HTERT RPE-1 (cell line): ENCODE data around the gene MAEA.

Experiments used
- in situ Hi-C: fragments of 300-500 bp; cut with MboI; formaldehyde crosslinking; loops from 4 replicates; pipeline ENCODE4 v1.14.3; 2020; ENCODE audit warnings: low sequenced_read_pairs

MAEA gene

DNA sequence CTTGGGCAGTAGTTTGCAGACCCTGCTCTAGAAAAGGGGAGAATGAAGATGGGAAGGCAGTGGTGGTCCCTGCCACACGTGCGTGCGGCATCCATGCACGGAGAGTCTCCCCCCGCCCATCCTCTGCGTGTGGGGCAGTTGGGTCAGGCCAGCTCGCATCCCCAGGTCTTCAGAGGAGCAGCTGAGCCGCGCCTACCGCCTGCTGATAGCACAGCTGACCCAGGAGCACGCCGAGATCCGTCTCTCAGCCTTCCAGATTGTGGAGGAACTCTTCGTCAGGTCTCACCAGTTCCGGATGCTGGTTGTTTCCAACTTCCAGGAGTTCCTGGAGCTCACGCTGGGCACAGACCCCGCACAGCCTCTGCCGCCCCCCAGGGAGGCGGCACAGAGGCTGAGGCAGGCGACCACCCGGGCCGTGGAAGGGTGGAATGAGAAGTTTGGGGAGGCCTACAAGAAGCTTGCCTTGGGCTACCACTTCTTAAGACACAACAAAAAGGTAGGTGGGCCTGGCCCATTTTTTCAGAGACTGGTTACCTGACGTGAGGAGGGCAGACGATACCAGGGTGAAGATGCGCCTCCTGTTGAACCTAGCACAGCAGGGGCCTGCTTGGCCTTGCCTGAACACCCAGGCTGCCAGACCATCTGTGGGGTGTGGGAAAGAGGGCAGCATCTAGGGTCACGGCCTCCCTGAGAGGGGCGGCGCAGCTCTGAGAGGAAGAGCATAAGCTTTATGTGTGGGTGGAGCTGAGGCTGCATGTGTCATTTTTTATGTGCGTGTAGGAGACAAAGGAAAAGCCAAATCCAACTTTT is 59.9 kb downstream of the MAEA start:
- in situ Hi-C loops: no loop called here

GRCh38 chr4:1350169-1350520 is 60.5 kb downstream of the MAEA start:
- in situ Hi-C loops: no loop called here

- in situ Hi-C loops: no loop called here
Measured at GRCh38 chr4:1351854-1352566, 62.3 kb downstream of the MAEA start.

DNA sequence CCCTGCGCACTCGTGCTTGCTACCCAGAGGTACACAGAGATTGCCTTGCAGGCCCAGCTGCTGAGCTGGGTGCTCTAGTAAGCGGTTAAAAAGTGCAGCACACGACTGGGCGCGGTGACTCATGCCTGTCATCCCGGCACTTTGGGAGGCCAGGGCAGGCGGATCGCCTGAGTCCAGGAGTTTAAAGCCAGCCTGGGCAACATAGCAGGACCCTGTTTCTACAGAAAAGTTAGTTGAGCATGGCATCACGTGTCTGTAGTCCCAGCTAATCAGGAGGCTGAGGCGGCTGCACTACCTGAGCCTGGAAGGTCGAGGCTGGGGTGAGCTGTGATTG is 62.8 kb downstream of the MAEA start:
- in situ Hi-C loops: no loop called here

GRCh38 chr4:1353186-1354055 is 63.7 kb downstream of the MAEA start:
- in situ Hi-C loops: no loop called here

GRCh38 chr4:1354136-1354982 is 64.7 kb downstream of the MAEA start:
- in situ Hi-C loops: no loop called here

DNA sequence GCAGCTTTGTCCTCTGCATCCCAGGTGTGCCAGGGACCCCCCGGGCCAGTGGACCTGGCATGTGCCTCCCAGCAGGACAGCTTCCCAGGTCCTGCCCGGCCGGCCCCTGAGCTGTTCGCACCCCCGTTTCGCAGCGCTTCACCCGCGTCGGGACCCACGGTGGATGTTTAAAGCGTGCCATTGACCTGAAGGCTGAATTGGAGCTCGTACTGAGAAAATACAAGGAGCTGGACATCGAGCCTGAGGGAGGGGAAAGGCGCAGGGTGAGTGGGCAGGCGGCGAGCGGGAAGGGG is 65.2 kb downstream of the MAEA start:
- in situ Hi-C loops: no loop called here

GRCh38 chr4:1355378-1355777 is 65.7 kb downstream of the MAEA start:
- in situ Hi-C loops: no loop called here

DNA sequence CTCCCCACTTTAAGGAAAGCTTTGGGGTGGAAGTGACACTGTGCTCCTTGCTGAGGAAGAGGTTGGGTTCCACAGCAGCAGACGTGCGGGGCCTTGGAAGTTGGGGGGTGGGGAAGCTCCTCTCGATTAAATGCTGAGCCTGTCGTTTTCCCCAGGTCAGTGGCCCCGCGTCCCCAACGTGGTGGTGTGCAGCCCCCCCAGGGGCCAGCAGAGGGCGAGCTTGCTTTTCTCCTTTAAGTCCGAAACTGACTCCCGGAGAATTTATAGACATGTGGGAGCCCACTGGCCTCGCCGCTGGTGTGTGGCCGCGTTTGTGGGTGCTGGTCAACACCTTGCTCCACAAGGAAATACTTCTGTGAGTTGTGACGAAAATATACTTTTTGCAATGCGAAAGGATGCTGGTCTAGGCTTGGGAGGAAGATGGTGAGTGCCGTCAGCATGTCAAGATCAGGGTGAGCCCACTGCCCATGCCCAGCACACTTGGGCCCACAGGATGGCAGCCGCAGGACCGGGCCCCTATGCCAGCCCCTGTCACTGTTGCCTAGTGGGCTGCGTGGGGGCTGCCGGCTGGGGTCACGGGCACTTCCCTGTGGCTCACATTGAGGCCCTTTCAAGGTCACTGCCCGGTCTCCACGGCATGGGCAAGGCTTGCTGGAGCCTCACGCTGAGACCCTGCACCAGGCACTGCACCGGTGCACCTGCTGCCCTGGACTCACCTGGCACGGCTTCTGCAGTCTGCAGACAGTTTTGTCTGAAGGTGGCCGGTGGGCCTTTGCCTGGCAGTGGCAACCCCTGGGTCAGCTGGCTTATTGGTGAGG is 66.7 kb downstream of the MAEA start:
- in situ Hi-C loops: no loop called here

DNA sequence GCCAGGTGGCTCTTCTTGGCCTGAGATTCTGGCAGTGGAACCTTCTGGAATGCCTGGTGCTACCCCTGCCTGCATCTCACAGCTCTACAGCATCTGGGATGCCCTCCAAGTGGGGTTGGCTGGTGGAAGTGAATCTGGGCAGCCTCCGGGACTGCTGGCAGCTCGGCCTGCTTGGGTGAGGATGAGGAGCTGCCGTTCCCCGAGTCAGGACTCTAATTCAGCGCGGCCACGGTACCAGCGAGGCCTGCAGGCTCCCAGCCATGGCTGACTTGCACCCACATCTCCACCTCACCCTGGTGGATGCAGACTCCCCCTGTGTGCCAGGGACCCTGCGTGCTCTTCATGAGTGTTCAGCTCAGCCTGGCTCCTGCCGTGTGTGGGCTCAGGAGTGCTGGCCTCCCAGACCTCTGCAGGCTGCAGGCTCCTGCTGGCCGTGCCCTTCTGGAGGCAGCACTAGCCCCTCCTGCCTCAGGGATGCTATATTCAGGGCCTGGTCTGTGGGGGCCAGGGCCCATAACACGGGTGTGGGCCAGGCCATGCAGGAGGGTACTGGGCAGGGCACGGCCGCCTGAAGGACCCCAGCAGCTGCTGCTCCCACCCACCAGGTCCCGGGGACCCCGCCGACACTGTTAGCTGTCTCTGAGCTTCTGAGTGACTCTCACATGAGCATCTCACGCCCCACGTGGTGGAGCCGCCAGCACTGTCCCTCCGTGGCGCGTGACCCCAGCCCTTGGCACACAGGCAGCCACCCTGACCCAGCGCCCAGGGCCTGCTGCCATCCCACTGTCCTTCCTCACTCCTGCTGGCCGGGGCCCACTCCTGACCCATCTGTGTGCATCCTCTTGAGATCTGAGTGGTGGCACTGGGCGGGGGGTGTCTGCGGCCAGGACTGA is 67.9 kb downstream of the MAEA start:
- in situ Hi-C loops: no loop called here

GRCh38 chr4:1358421-1359143 is 68.9 kb downstream of the MAEA start:
- in situ Hi-C loops: no loop called here

GRCh38 chr4:1359144-1359501 is 69.4 kb downstream of the MAEA start:
- in situ Hi-C loops: no loop called here

GRCh38 chr4:1359976-1360375 is 70.3 kb downstream of the MAEA start:
- in situ Hi-C loops: no loop called here

GRCh38 chr4:1360423-1361283 is 71.0 kb downstream of the MAEA start:
- in situ Hi-C loops: no loop called here

DNA sequence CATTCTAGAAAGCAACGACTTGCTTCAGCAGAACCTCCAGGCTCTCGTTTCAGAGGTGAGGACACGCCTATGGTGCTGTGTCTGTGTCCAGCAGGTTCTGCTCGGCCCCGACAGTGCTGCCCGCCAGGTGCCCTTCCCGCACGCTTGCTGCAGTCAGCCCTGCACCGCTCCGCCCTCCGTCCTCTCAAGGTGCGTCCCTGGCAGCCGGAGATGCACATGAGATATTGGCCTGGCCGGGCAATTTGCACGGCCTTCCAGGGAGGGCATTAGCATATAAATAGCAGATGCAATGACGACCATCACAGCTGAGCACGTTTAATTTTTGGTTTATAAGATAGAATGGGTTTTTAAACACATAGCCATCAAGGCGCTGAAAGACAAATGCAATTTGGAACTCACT is 71.7 kb downstream of the MAEA start:
- in situ Hi-C loops: no loop called here

- in situ Hi-C loops: no loop called here
Measured at GRCh38 chr4:1362046-1362445, 72.4 kb downstream of the MAEA start.

GRCh38 chr4:1362521-1362920 is 72.8 kb downstream of the MAEA start:
- in situ Hi-C loops: no loop called here

DNA sequence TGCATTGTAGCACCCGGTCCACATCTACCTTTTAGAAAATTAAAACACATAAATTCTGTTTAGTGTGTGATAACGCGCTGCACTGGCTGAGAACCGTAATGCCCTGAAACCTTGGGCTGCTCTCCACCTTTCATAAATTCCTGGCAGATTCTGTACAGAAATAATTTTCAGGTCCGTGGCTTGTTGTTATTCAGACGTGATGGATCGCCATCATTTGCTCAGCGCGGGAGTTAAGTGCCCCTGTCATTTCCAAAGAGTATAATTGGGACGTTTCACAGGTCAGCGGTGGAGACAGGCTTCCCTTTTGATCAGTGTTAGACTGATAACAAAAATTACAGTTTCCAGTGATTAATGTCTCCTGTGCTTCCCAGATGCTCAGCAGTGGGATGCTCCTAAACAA is 73.8 kb downstream of the MAEA start:
- in situ Hi-C loops: no loop called here
